GM10248 (cell line): ENCODE measurements around the gene RUVBL2.

Experiments
- CTCF ChIA-PET: fragments of 300-600 bp; sonication (Branson Sonifier 250); formaldehyde crosslinking; extraction: SDS; loops from one replicate; lab custom pipeline; 2021; ENCODE audit warnings: antibody characterized with exemption; lab: Yijun Ruan, JAX
- POLR2A ChIA-PET: fragments of 350-650 bp; sonication (Branson Sonifier 250); formaldehyde crosslinking; extraction: SDS; loops from one replicate; lab custom pipeline; 2020; ENCODE audit warnings: antibody characterized with exemption; lab: Yijun Ruan, JAX
- DNase-seq: peaks from one replicate; pipeline ENCODE4 v3.0.0; 2012; ENCODE audit errors: extremely low spot score
- CTCF ChIP-seq: IDR thresholded peaks from 2 replicates; pipeline ENCODE4 v1.5.1; 2012; ENCODE audit warnings: mild to moderate bottlenecking, low read depth; ENCODE audit errors: extremely low read depth, missing control alignments, control extremely low read depth

RUVBL2 gene

DNA sequence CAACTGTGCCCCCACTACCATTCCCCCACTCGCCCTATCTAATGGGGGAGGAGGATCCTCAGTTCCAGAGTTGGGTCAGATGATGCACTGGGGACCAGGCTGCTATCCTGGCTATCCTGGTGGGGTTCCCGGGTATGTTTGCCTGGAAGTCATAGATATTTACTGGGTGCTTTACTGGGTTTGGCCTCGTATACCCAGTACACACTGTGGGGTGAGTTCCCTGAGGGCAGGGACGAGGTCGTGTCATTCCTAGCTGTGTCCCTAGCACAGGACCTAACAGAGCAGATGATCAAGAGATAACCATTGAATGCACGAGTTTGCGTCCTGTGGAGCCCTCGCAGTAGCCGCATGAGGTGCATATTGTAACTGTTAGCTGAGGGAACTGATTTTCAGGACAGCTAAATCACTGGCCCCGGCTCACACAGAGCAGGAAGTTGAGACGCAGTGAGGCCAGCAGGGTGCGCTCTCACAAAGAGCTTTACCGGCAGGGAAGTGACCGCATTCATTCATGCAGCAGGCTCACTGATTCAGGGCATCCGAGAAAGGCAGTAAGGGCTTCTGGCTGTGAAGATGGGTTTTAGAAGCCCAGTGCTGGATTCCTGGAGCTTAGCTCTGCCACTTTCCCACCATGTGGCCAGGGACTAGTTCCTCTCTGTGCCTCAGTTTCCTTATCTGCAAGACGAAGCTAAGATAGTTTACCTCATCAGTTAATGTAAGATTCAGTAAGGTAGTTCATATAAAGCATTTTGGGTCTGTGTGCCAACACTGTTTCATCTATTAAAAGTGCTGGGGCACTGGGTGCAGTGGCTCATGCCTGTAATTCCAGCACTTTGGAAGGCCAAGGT lies 6.0 kb downstream of the RUVBL2 start:
- peak; percentile 54 for DNase-seq
- ChIA-PET POLR2A (interaction anchor here (0.5 to 1.1 kb wide), 3 partner anchors 20 to 127 kb away, joined by 3 to 4 read pairs (median 3); partner anchors contain the start of gene PPP1R15A), CTCF (interaction anchor here (0.6 to 4.7 kb wide), 35 partner anchors 9 to 226 kb away, joined by 3 to 45 read pairs (median 4); partner anchors contain the start of genes BAX, CGB2, HRC and LHB)
- peak; percentile 81 for TF ChIP-seq CTCF

DNA sequence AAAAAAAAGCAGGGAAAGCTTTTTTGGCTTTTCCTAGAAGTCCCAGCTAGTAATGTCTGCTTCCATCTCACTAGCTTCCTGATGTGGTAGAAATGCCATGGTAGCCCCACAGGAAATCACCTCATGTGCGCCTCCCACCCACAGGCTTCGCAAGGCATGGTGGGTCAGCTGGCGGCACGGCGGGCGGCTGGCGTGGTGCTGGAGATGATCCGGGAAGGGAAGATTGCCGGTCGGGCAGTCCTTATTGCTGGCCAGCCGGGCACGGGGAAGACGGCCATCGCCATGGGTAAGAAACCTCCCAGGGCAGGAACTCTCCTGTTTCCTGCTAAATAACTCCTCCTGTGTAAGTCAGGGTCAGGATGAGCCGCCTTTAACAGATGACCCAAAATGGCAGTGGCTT lies 10.4 kb downstream of the RUVBL2 start:
- DNase-seq, result no peak
- POLR2A ChIA-PET, result interaction anchor here (0.6 to 1.1 kb wide), 3 partner anchors 8 to 10 kb away, joined by 3 to 13 read pairs (median 3); partner anchors contain the start of gene RUVBL2
- CTCF ChIA-PET, result interaction anchor here (1.1 to 4.8 kb wide), 3 partner anchors 11 to 221 kb away, joined by 3 to 22 read pairs (median 6); partner anchors contain the start of genes GYS1 and RUVBL2
- TF ChIP-seq CTCF, result no peak

DNA sequence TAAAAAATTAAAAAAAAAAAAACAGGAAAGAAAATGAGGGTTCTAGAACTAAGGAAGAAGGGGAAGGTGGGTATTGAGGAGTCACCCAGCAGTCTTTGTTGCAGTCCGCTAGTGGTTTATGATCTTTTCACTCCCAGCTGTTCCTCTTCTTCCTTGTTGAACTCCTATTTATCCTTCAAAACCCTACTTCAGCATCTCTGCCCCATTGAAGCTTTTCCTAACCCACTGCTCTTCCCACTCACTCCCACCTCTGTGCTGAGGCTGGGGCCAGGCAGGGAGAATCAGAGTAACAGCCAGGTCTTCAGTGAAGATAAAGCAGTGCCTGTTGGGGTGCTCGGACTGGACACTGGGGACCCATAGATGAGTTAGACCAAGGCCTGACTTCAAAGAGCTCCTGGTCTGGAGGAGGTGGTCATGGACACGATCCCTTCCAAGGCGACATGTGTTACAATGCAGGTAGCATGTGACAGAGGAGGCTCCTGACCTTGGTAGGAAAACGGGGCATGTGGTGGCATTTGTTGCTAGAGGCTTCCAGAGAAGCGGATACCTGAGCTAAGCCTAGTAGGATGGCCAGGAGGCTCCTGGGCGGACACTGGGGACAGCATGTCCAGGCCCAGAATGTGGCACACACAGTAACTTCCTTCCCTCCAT lies 11.4 kb downstream of the RUVBL2 start:
- TF ChIP-seq CTCF, result no peak
- ChIA-PET CTCF (interaction anchor here (4.8 kb wide), 1 partner anchor 12 kb away, joined by 22 read pairs; the partner anchor contains the start of genes GYS1 and RUVBL2), POLR2A (interaction anchor here (1.1 kb wide), 1 partner anchor 11 kb away, joined by 13 read pairs; the partner anchor contains the start of gene RUVBL2)
- DNase-seq, result no peak

DNA sequence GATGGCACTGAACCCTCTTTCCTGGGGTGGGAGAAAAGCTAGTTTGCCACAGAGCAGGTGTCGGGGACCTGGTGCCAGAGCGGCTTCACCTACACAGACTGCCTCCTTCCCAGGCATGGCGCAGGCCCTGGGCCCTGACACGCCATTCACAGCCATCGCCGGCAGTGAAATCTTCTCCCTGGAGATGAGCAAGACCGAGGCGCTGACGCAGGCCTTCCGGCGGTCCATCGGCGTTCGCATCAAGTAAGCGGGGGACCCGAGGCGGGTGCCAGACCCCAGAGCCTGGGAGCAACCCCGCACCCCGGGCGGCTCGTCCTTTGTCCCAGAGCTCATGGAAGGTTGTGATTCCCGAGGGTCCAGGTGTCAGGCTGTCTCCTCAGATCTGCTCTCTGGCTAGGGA lies 13.2 kb downstream of the RUVBL2 start:
- no peak for DNase-seq
- CTCF ChIA-PET, result interaction anchor here (1.2 to 2.8 kb wide), 2 partner anchors 12 to 14 kb away, joined by 6 to 14 read pairs; partner anchors contain the start of genes GYS1 and RUVBL2
- POLR2A ChIA-PET, result no interaction called here
- no peak for TF ChIP-seq CTCF

GRCh38 chr19:49009828-49010227 lies 16.1 kb downstream of the RUVBL2 start:
- POLR2A ChIA-PET, result interaction anchor here (0.6 kb wide), 1 partner anchor 1783 kb away, joined by 7 read pairs; no protein-coding TSS in a partner anchor
- TF ChIP-seq CTCF, result no peak

DNA sequence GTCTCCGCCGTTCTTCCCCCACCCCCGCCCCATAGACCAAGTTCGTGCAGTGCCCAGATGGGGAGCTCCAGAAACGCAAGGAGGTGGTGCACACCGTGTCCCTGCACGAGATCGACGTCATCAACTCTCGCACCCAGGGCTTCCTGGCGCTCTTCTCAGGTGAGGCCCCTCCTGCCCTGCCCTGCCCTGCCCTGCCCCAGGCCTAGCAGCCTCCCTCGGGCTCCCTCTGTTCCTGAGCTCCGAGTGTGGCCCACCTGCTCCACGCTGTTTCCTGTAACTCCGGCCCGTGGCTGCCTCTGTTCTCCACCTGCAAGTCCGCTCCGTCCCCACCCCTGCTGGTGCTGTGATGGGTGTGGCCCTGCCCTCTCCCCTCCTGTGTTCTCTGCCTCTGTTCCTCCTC lies 16.8 kb downstream of the RUVBL2 start:
- no peak for DNase-seq
- no peak for TF ChIP-seq CTCF
- ChIA-PET POLR2A (no interaction called here), CTCF (interaction anchor here (0.9 to 3.9 kb wide), 4 partner anchors 12 to 136 kb away, joined by 3 to 45 read pairs (median 7); partner anchors contain the start of genes GYS1 and RUVBL2)

More at GRCh38 chr19:49009828-49010227, 16.1 kb downstream of the RUVBL2 start:
- CTCF ChIA-PET, result interaction anchor here (0.9 to 3.9 kb wide), 5 partner anchors 9 to 136 kb away, joined by 3 to 45 read pairs (median 11); partner anchors contain the start of genes GYS1 and RUVBL2
- DNase-seq, result no peak
